Coronary artery (tissue), 2 donors: Measurements from ENCODE around the gene UQCC2.
A peak's percentile ranks its signal among the peaks of the same experiment; 100 is the strongest.

Experiments used
- DNase-seq: peaks from one replicate; pipeline ENCODE4 v3.0.0-alpha.2; 2017; ENCODE audit warnings: low spot score
- H3K27ac ChIP-seq, 2 donors: fragments of 200-600 bp; sonication (generic); one replicate each; pipeline ENCODE4 v1.5.1; 2016 to 2019
- H3K4me3 ChIP-seq: fragments of 200-600 bp; sonication (generic); 2 replicates; pipeline ENCODE4 v1.5.1; 2016; ENCODE audit warnings: mild to moderate bottlenecking, moderate library complexity
- CTCF ChIP-seq: fragments of 200-600 bp; sonication (generic); IDR thresholded peaks from one replicate; pipeline ENCODE4 v1.5.1; 2019; ENCODE audit warnings: antibody characterized with exemption

UQCC2 gene

GRCh38 chr6:33711140-33712129 lies at the start of gene UQCC2:
TSS of gene UQCC2 (minus strand) at chr6:33711700. CDS start at chr6:33711686, 14 bp downstream.
- peak; percentile 95 for DNase-seq
- Histone ChIP-seq H3K27ac (peak within 1 kb of the TSS; percentile 72 to 87), H3K4me3 (peak within 1 kb of the TSS; percentile 71)
- TF ChIP-seq CTCF, result peak; percentile 32

DNA sequence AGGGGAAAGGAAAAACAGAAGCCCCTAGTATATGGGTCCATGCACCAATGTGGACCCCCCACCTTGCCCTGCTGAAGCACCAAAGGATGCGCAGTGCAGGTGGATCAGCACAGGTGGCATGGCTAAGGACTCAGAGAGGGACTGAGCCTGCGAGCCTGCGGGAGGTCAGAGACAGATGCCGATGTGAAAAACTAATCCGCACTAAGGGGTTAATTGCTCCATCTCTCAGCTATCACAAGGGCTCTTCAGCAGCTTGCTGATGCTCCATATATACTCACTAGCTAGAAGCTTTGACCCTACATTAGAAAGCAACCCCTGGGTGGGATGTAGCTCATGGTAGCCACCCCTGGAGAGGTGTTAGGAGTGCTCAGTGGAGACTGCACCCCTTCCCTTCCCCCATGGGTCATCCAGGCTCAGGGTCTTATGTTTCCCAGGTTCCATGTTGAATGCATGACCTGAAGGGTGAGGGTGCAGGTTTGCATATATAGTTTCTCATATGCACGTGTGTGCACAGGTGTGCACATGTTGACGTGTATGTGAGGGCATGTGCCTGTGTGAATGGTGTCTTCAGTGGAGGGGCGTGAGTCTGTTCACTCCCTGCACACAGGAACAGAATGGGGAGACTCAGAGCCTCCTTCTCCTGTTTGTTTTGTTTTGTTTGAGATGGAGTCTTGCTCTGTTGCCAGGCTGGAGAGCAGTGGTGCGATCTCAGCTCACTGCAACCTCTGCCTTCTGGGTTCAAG lies 48.6 kb upstream of the UQCC2 start:
- no peak overlapping the region for H3K27ac ChIP-seq
- no peak for DNase-seq
- H3K4me3 ChIP-seq, result no peak overlapping the region
- TF ChIP-seq CTCF, result no peak

DNA sequence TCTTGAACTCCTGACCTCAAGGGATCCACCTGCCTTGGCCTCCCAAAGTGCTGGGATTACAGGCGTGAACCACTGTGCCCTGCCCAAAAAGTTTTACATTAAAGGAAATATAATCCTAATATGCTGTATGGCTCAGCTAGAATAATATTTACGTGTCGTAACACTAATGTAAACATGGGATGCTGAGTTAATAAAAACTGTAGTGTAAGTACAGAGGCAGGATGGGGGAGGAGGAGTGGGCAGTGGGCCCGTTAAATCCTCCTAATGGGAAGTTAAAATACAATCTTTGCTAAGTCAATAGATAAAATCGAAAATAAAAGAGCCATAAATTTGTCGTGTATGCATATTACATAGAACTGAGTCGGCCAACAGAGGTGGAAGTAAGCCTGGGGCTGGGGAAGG lies 47.3 kb upstream of the UQCC2 start:
- Histone ChIP-seq H3K27ac (no peak overlapping the region), H3K4me3 (no peak overlapping the region)
- DNase-seq, result no peak
- TF ChIP-seq CTCF, result no peak

GRCh38 chr6:33757906-33758305 lies 46.4 kb upstream of the UQCC2 start:
- no peak overlapping the region for H3K4me3 ChIP-seq
- DNase-seq, result no peak
- TF ChIP-seq CTCF, result no peak
- no peak overlapping the region for H3K27ac ChIP-seq

- no peak for DNase-seq
- Histone ChIP-seq H3K27ac (no peak overlapping the region), H3K4me3 (no peak overlapping the region)
- TF ChIP-seq CTCF, result no peak
Measured at GRCh38 chr6:33757113-33757512, 45.6 kb upstream of the UQCC2 start.

DNA sequence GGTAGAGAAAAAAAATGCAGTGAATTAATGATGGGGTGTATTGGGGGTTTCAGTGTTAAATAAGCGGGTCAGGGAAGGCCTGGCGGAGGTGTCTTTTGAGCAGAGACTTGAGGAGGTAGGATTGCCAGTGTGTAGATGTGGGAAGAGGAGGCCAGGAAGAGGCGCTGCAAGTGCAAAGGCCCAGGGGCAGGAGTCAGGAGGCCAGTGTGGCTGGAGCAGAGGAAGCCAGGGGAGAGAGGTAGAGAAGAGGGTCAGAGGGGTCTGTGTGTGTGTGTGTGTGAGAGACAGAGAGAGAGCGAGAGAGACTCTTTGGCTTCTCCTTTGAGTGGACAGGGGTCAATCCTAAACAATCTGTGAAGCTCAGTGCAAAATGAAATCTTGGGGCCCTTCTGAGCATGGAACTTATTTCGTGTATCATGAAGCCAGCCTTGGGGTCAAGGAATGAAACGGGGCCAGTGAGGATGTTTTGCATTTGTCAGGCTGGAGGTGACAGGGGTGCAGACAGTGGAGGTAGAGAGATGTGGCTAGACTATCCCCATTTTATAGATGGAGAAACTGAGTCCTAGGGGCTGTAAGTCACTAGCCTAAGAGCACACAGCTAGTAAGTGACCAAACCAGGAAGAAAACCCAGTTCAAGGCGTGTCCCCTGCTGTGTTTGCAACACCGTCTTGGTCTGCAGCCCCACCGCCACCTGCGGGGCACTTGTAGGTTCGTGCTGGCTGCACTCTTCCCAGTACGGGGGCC lies 44.9 kb upstream of the UQCC2 start:
- no peak overlapping the region for H3K27ac ChIP-seq
- H3K4me3 ChIP-seq, result no peak overlapping the region
- no peak for TF ChIP-seq CTCF
- DNase-seq, result no peak
